SW 1271 (cell line): ENCODE data around the gene FCHSD1.

ENCODE experiments used
- DNase-seq, 2 experiments: peaks; one replicate each; lab custom pipeline; 2025; lab: John Stamatoyannopoulos, UW

Gene FCHSD1

GRCh38 chr5:141650851-141651727 lies at the start of gene FCHSD1:
FCHSD1 (minus strand) TSS chr5:141651418; CDS start chr5:141651368, 50 bp downstream.
- DNase-seq, result peak; percentile 52 to 81

- no peak for DNase-seq
These were observed 46.4 kb upstream of the FCHSD1 start for GRCh38 chr5:141697586-141697985.

GRCh38 chr5:141696431-141696830 lies 45.2 kb upstream of the FCHSD1 start:
- DNase-seq, result no peak

DNA sequence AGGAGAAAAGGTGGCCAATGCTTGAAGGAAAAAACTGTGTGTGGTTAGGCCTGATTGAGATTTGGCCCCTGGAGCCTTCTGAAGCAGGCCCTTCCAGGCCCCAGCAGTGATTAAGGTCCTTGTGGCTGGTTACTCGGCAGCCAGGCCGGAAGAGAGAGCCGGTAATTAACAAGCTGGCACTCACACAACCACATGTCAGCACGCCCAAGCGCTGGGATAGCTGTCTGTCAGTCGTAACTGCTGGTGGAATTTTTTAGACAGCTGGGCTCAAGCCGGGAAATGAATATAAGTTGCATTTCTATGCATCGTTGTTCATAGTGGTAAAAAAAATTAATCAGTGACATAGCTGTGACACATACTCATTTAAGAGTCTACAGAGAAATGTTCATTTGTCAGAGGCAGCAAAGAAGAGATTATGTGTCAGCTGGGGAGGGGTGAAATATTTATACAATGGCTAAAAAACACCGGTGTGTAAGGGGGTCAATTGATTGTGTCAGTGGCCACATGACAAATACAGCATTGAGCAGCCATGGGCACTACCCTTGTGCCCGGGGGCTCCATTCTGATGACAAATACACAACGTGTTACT lies 44.5 kb upstream of the FCHSD1 start:
- DNase-seq, result no peak

DNA sequence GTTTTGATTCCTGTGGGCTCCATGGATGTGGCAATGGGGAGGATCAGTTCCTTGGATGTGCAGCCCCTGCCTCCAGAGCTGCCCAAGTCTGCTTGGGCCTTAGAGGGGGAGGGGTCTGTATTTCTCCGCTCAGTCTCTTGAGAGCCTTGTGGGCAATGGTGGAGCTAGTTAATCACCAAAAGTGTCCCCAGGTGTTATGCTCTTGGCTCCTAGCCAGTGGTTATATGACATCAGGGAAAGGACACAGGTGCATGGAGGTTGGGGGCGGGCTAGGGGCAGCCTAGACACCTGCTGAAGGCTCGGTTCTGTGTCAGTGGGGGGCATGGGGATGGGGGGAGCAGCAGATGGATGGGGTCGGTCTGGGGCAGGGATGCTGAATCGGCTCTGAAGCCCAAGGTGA lies 43.3 kb upstream of the FCHSD1 start:
- DNase-seq, result no peak

DNA sequence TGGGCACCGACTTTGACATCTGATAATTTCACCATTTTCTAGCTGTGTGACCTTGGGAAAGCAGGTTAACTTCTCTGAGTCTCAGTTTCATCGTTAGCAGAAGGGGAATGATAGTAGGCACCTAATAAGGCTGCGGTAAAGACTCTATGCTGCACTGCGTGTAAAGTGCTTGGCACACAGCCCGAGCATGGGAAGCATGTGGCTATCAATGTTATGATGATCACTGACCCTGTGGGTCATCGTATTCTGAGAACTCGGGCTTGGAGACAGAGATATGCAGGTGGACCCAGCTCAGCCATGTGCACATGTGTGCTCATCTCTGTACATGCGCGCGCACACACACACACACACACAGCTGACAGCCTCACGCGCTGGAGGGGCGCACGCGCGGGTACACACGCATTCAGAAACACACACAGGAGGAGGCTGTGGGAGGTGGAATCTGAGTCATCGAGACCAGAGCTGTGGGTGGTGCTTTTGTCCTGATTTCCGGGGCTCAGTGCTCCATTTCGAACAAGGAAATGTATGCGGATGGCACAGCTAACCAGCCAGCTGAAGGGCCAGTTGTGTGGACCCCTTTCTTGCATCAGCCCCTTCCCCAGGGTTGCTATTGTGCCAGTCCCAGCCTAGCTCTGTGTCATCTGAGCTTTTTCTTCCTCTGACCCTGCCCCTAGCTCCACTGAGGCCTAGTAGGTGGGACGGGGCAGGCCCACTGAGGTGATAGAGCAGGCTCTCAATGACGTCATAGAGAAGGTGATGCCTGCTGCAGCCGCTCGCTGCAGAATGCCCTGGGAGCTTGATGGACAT lies 41.9 kb upstream of the FCHSD1 start:
- DNase-seq, result no peak

DNA sequence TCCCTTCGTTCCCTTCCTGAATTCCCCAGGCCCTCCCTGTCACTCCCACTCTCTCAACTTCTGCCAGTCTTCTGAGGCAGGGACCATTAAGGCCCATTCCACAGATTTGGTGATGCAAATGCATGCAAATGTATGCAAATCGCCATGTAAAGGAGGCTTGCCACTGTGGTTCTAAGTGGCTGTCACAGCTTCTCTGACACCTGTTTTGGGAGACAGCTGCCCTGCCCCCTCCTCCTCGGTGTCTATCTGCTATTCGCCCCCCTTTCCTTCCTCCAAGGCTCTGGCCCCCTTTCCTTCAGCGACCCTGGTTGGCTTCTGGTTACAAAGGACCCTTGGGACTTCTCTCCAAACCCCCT lies 41.3 kb upstream of the FCHSD1 start:
- no peak for DNase-seq

DNA sequence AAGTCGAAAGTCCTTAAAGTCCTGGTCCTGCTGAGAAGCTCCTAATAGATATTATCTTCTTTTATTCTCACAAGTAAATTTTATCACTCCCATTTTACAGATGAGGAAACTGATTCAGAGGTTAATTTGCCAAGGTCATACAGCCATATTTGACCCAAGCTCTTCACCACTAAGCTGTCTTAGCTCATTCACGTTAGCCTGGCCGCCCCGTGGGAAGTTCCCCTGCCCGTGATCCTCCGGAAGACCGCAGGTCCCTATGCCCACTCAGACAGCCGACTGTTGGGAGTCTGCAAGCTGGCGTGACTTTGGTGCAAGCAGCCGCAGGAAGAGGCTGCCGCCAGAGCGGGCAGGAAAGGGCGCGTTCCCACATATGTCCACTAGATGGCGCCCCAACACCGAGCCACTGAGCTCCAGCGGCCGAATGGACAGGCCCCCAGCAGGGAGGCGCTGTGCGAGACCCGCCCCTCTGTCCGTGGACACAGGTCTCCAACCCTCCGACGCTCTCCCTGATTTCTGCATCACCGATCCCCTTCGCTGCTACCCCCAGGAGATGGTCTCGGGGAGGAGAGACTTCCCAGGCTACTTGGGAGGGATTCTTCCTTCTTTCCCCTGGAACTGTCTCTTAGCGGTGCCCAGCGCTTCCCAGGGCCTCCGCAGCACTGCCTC lies 40.8 kb upstream of the FCHSD1 start:
- DNase-seq, result peak; percentile 44 to 83

DNA sequence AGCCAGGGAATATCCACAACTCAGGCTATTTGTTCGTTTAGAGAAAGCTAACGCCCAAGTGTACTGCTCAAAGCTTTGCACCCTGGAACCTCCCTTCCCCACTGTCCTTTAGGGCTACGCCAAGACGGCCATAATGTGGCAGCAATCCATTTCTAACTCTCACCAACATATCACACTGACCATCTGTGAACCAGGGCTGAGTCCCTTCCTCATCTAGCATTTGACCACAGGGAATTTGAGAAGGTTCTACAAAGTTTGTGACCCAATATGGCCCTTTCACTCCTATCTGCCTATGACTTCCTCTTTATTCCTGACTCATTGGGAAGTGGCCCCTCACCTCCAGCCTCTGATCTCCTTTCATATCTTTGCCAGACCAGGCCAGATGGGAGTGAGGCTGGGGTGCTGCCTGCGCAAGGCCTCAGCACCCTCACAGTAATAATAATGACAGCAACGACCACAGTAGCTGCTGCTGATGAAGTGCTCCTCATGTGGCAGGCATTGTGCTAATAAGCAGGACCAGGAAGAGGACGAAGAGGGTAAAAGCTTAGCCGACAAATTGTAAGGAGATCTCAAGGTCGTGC lies 40.2 kb upstream of the FCHSD1 start:
- no peak for DNase-seq

DNA sequence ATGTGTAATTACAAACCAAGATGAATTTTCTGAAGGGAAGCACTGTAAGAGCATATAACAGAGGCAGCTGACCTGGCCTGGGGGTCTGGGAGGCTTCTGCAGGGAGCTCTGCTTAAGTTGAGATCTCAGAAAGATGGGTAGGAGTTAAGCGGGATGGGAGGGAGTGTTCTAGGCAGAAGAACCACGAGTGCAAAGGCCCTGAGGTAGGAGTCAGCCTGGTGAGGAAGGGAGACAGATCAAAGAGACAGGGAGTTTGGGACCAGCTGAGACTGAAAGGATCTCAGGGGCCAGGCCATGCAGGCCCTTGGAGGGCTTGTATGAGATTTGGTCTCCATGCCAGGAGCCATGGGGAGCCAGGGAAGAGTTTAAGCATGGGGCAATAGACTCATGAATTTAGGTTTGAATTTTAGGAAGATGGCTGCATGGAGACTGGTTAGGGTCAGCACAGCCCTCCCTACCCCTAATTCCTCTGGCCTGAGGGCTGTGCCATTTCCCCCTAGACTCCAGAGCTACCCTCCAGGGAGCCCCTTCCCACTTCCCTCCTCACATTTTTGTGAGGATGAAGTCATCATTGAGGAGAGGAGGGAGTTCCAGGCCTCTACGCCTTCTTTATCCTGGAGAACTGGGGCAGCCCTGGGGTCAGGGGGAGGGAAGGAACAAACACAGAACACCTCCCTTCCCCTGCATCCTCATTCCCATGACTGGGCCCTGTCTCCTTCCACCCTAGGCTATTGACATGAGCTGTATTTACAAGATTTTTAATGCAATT lies 35.6 kb upstream of the FCHSD1 start:
- DNase-seq, result no peak

DNA sequence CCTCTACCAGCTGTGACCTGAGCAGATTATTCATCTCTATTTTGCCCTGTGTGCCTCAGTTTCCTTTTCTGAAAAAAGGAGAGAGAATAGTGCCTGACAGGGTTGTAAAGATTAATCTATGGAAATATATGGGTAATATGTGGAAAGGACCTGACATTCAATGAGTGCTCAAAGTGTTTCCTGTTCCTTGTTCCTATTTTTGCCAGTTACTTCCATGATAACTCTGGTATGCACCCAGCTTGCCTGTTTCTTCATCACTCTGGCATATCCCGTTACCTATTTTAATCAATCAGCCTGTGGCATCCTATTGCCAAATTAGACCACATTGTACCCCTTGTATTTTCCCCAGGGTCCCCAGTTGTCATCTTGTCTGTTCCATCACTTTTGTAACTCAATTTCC lies 34.4 kb upstream of the FCHSD1 start:
- DNase-seq, result no peak

DNA sequence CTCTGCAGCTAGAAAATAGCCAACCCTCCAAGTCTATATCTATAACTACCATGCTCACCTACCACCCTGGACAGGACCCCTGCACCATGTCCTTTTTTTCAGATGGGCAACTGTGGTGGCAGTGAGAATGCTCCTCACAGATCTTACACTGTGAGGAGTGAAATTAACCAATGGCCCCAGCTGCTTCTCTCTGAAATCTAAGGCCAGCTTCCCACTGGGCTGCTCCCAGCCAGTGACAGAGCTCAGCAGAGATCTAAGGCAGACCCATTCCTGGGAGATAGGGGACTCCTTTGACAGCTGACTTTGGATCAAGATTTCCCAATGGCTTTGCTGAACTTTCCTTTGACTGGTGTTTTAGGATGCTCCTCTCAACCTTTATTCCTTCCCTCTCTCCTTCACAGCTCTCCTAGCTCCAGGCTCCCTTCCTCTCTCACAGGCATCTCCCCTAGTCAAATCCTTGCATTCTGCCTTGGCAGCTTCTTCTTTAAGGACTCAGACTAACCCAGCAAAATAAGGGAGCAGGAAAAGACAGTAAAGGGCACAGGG lies 32.5 kb upstream of the FCHSD1 start:
- no peak for DNase-seq

- DNase-seq, result peak in 1 of 2 experiments; percentile 43
These were observed 30.8 kb upstream of the FCHSD1 start, which contains the start of gene ARAP3 for GRCh38 chr5:141681695-141682641. ARAP3 (minus strand) TSS chr5:141682230; CDS start chr5:141680486, 1,744 bp downstream.

- no peak for DNase-seq
These were observed 30.1 kb upstream of the FCHSD1 start for GRCh38 chr5:141681295-141681694.

DNA sequence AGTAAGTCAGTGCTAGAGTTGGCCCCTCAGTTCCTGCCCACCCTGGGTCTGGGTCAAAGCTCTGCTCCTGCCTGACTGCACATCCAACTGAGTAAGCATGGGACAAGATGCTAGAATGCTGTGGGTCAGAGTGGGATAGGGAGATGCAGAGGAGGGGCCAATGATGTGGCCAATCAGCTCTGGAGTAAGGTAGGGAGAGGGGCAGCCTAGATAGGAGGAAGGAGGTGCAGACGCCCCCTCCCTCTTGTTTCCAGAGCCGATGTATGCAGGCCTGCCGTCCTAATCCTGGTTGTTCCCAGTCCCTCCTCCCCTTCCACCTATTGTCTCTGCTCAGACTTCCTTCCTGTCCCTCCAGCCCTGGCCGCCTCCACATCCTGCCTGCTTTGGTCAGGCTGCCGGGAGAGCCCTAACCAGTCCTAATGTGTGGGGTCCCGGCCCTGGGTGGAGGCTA lies 29.6 kb upstream of the FCHSD1 start:
- DNase-seq, result peak in 1 of 2 experiments; percentile 18

- DNase-seq, result no peak
These were observed 29.0 kb upstream of the FCHSD1 start for GRCh38 chr5:141680178-141680577.

- peak in 1 of 2 experiments; percentile 21 for DNase-seq
These were observed 26.2 kb upstream of the FCHSD1 start for GRCh38 chr5:141677415-141677814.

GRCh38 chr5:141675672-141676071 lies 24.5 kb upstream of the FCHSD1 start:
- DNase-seq, result no peak

- DNase-seq, result no peak
These were observed 23.5 kb upstream of the FCHSD1 start for GRCh38 chr5:141674747-141675146.
